NK-92 (cell line): ENCODE measurements around the gene PRKG1.

ENCODE experiments used
- DNase-seq: peaks from one replicate; lab custom pipeline; 2025; ENCODE audit not compliant: unreplicated experiment; lab: John Stamatoyannopoulos, UW

Gene PRKG1

DNA sequence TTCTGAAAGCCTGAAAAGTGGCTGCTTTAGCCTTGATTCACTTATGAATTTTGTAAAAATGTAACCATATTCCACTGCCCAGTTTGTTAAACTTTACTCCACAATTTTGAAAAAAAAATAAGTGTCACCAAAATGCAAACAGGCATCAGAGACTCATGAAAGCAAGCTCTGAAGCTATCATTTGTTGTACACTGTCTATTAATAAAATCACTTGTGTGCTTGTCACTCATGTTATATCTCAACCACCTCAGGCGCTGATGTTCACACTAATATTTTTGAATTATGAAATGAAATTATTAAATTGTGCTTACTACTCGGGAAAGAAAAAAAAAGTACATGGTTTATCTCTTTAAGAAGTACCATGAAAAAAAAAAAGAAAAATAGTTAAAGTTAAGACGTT, 1205.3 kb downstream of the PRKG1 start:
- no peak for DNase-seq

DNA sequence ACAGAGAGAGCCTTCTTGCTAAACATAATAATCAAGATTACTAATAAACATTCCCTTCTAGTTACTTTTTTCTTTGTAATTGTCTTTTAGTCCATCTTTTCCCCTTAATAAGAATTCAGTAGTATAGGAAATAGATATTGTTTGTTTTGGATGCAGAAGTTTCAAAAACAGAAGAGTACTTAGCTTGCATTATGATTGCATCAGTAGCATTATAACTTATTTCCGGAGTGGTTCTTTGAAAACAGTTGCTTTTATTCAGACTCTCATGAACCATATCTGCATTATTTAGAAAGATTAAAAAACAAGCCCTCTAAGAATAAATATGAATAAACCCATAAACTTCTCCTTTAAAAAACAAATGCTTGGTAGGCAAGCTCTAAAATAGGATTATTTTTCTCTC, 1205.8 kb downstream of the PRKG1 start:
- no peak for DNase-seq

DNA sequence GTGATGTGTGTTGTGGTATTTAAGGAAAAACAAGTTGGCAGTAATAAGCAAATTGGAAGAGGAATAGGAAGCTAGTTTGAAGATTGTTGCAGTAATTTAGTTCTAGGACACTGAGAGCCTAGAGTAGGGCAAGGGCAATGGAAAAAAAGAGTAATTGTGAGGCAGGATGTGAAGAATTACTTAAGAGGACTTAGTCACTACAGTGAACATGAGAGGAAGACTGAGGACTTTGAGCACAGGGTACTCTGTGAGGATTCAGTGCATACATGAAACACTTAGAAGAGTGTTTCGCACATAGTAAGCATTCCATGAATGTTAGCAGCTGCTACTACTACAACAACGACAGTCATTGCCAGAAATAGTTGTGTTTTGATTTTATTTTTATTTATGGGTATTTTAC, 1208.9 kb downstream of the PRKG1 start:
- DNase-seq: no peak

GRCh38 chr10:52284416-52285013, 1210.2 kb downstream of the PRKG1 start:
- no peak for DNase-seq

- DNase-seq: no peak
Observed at GRCh38 chr10:52287866-52288265, 1213.6 kb downstream of the PRKG1 start.

- DNase-seq: no peak
Observed at GRCh38 chr10:52297747-52298146, 1223.5 kb downstream of the PRKG1 start.

DNA sequence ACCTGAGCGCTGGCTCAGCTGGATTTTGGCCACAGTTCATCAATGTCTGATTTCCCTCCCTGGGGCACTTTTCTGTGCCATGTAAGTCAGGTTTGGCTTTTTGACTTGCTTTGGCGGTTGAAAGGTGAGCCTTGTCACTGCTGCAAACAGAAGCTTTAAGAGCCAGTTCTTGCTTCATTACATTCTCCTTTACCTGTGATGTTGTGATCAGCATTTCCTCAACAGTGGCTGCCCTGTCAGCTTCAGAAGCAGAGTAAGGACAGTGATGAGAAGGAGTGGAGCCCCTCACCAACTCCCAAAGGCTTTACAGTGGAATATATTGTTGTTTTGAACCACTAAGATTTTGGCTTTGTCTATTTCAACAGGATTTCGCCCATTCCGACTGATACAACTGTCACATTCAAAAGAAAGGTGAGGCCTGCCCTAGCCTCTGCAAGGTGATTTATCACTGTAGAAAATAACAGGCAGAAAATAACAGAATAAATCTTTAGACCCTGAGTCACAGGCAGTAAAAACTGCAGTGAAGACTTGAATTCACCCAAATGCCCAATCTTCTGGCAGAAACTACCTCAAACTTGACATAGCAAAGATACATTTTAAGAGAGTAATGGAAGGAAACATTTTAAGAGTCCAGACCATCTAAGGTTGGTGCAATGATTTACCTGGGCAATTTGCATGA, 1226.5 kb downstream of the PRKG1 start:
- no peak for DNase-seq

- DNase-seq: no peak
Observed at GRCh38 chr10:52308251-52309031, 1234.2 kb downstream of the PRKG1 start.

- DNase-seq: no peak
Observed at GRCh38 chr10:52312942-52313255, 1238.6 kb downstream of the PRKG1 start.

- DNase-seq: no peak
Observed at GRCh38 chr10:52313256-52313932, 1239.1 kb downstream of the PRKG1 start.

DNA sequence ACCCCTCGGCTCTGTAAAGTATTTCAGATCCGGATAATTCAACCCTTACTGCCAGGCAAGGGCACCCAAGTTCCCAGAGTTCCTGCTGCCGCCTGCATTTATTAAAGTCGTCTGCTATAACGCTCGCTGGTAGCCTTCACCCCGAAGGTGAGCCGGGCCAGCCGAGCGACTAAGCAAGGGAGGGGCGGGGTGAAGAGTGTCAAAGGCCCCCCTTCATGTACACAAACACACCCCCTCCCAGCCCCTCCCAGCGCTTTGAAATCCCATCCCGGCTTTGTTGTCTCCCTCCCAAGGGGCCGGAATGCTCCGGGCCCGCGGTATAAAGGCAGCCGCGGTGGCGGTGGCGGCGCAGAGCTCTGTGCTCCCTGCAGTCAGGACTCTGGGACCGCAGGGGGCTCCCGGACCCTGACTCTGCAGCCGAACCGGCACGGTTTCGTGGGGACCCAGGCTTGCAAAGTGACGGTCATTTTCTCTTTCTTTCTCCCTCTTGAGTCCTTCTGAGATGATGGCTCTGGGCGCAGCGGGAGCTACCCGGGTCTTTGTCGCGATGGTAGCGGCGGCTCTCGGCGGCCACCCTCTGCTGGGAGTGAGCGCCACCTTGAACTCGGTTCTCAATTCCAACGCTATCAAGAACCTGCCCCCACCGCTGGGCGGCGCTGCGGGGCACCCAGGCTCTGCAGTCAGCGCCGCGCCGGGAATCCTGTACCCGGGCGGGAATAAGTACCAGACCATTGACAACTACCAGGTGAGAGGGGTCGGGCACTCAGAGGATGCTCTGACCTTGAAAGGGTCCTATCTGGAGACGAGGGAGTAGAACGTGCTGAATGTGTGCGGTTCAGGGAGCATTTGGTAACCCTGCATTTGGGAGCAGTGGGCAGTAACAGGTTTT, 1239.9 kb downstream of the PRKG1 start, which contains the start of gene DKK1:
TSS of gene DKK1 (plus strand) at position 349 of the 889 bp plus-strand sequence. CDS start at position 503, 154 bp downstream.
- DNase-seq: no peak

DNA sequence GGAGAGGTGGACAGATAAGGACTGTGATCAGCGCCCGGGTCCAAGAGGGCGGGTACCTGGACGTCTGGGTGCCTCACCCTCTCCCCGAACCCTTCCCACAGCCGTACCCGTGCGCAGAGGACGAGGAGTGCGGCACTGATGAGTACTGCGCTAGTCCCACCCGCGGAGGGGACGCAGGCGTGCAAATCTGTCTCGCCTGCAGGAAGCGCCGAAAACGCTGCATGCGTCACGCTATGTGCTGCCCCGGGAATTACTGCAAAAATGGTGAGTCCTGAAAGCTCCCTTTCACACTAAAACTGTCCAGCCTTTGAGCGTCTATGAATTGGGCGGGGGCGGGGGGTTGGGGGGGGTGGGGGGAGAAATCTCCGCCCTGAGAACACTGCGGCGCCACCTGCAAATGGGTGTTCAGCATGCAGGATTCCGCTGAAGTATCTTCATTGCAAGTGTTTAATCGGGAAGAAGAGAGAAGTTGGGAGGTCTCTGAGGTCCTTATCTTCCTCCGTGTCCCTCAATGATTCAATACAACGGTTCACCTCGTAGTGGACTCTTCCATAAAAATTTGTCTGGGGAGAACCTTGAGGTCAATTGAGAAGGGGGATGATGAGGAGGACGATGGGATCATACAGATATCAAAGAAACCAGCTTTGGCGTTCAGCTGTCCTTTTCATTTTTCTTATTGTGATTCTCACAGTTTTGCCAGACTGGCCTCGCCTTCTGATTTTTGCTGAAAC, 1240.7 kb downstream of the PRKG1 start:
- no peak for DNase-seq

GRCh38 chr10:52316001-52316400, 1241.7 kb downstream of the PRKG1 start:
- no peak for DNase-seq

GRCh38 chr10:52316500-52316899, 1242.2 kb downstream of the PRKG1 start:
- DNase-seq: no peak

DNA sequence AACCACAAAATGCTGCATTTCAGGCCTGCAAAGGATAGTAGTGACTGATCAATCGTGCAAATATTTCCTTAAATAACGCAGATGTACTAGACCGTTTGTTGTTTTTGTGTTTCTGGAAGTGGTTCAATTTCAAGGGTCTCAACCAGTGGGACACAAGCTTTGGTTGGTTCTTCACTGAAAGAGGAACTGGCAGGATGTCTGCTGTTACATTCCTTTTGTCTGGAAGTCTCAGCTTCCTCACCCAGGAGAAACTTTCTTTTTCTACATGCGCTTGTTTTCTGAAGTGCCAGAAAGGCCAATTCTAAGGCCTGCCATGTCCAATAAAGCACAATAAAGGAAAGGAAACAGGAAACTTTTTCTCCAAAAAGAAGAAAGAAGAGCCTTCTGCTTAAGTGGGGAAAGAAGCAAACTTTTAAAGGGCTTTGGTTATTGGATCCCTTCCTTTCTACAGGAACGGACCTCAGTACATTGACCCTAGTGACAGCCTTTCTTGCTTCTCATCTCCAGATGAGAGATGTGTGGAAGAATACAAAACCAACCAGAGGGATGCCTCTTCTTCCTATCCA, 1243.9 kb downstream of the PRKG1 start:
- DNase-seq: no peak

- no peak for DNase-seq
Observed at GRCh38 chr10:52318822-52319464, 1244.7 kb downstream of the PRKG1 start.

GRCh38 chr10:52319926-52320325, 1245.6 kb downstream of the PRKG1 start:
- DNase-seq: no peak

DNA sequence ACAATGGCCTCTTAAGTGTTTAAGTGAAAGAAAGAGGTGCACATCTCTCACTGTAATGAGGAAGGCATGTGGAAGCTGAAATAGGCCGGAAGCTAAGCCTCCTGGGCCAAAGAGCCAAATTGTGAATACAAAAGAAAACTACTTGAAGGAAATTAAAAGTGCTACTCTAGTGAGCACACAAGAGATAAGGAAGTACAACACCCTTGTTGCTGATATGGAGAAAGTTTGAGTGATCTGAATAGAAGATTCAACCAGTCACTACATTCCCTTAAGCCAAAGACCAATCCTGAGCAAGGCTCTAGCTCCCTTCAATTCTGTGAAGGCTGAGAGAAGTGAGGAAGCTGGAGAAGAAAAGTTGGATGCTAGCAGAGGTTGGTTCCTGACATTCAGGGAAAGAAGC, 1248.0 kb downstream of the PRKG1 start:
- no peak for DNase-seq

DNA sequence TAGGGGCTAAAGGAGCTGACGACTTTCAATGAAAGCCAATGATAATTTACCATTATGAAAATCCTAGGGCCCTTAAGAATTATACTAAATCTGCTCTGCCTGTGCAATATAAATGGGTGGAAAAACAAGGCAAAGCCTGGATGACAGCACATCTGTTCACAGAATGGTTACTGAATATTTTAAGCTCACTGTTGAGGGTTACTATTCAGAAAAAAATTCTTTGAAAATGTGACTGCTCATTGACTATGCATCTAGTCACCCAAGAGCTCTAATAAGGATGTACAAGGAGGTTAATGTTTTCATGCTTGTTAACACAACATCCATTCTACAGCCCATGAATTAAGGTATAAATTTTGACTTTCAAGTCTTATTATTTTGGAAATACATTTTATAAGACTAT, 1248.6 kb downstream of the PRKG1 start:
- no peak for DNase-seq
